Fibroblast of lung (primary cell): ENCODE measurements around the gene YWHAH. TPM values are rescaled to one million over a fixed set of nuclear protein-coding genes. Genes with fewer than 3 reads are reported as not detected.

Experiments
- DNase-seq, 2 donors: peaks; one replicate each; pipeline versions ENCODE4 v3.0.0 to v3.0.0-alpha.2; 2010; ENCODE audit warnings: low read depth in 2 of 2
- H2AFZ ChIP-seq: 2 replicates; pipeline ENCODE4 v1.5.1; 2012; ENCODE audit warnings: low read length, control low read depth, inconsistent platforms
- H3K27ac ChIP-seq: 2 replicates; pipeline ENCODE4 v1.5.1; 2011; ENCODE audit warnings: low read length, control low read depth; ENCODE audit not compliant: insufficient read depth
- H3K27me3 ChIP-seq: 2 replicates; pipeline ENCODE4 v1.5.1; 2011; ENCODE audit warnings: mild to moderate bottlenecking, low read length; ENCODE audit not compliant: control insufficient read depth, insufficient read depth
- H3K36me3 ChIP-seq: 2 replicates; pipeline ENCODE4 v1.5.1; 2011; ENCODE audit warnings: low read length; ENCODE audit not compliant: control insufficient read depth, insufficient read depth
- H3K4me1 ChIP-seq: 2 replicates; pipeline ENCODE4 v1.5.1; 2011; ENCODE audit warnings: low read length; ENCODE audit not compliant: control insufficient read depth, insufficient read depth; ENCODE audit errors: extremely low read depth
- H3K4me2 ChIP-seq: 2 replicates; pipeline ENCODE4 v1.5.1; 2011; ENCODE audit warnings: low read length, control low read depth; ENCODE audit not compliant: insufficient read depth; ENCODE audit errors: extremely low read depth
- H3K4me3 ChIP-seq, 4 experiments: fragments of 200-600 bp in 1 of 4; sonication (generic) in 1 of 4; replicated peaks in 1 of 4; 2 replicates each; pipeline ENCODE4 v1.5.1; 2011 to 2016; ENCODE audit warnings: low read length in 4 of 4, low read depth in 3 of 4, mild to moderate bottlenecking in 3 of 4, control low read depth in 2 of 4, inconsistent platforms in 1 of 4, mixed read lengths in 1 of 4; ENCODE audit not compliant: insufficient read depth in 1 of 4; ENCODE audit errors: control extremely low read depth in 1 of 4
- H3K79me2 ChIP-seq: 2 replicates; pipeline ENCODE4 v1.5.1; 2012; ENCODE audit warnings: mild to moderate bottlenecking, low read length, inconsistent platforms; ENCODE audit not compliant: control insufficient read depth, insufficient read depth
- H3K9ac ChIP-seq: 2 replicates; pipeline ENCODE4 v1.5.1; 2011; ENCODE audit warnings: mild to moderate bottlenecking, low read length, control low read depth; ENCODE audit not compliant: insufficient read depth
- H3K9me3 ChIP-seq: 2 replicates; pipeline ENCODE4 v1.5.1; 2012; ENCODE audit warnings: low read depth, low read length; ENCODE audit not compliant: control insufficient read depth, insufficient read depth
- H4K20me1 ChIP-seq: 2 replicates; pipeline ENCODE4 v1.5.1; 2011; ENCODE audit warnings: low read length; ENCODE audit not compliant: control insufficient read depth, insufficient read depth; ENCODE audit errors: extremely low read depth
- CTCF ChIP-seq, 2 donors: IDR thresholded peaks in 1 of 2; conservative IDR thresholded peaks in 1 of 2; 1 replicate in 1 of 2; 2 replicates in 1 of 2; pipeline ENCODE4 v1.5.1; 2011 to 2012; ENCODE audit warnings: low read length in 2 of 2, control low read depth in 1 of 2, inconsistent platforms in 1 of 2, low read depth in 1 of 2, mild to moderate bottlenecking in 1 of 2
- EZH2 ChIP-seq: IDR thresholded peaks from 2 replicates; pipeline ENCODE4 v1.5.1; 2012; ENCODE audit warnings: low read length, control low read depth, mild to moderate bottlenecking; ENCODE audit errors: missing control alignments
- polyA minus RNA-seq: library from RNA; depleted of rRNA, polyadenylated mRNA; stranded (reverse); fragments of >200 nt; gene quantifications from 2 replicates; pipeline ENCODE4 v1.2.3, GENCODE V29; 2011; ENCODE audit warnings: low replicate concordance
- polyA plus RNA-seq, 2 donors: library from polyadenylated mRNA; depleted of rRNA in 1 of 2; stranded (reverse) in 1 of 2; unstranded in 1 of 2; fragments of >200 nt; gene quantifications; 2 replicates each; pipeline ENCODE4 v1.2.1, GENCODE V29; 2011 to 2012; ENCODE audit warnings: missing spikeins in 1 of 2
- total RNA-seq: library from RNA; depleted of rRNA; stranded (reverse); fragments of >200 nt; gene quantifications from 2 replicates; pipeline ENCODE4 v1.2.1, GENCODE V29; 2014

The YWHAH gene
- total RNA-seq = 63.4 and 77.5 TPM in 2 replicates
- 233 and 250 TPM in 2 replicates for polyA plus RNA-seq
- polyA plus RNA-seq (2012) = 179 and 182 TPM in 2 replicates
- 110 and 123 TPM in 2 replicates for polyA minus RNA-seq

GRCh38 chr22:31943978-31944699 is at the start of gene YWHAH:
Gene YWHAH, plus strand, starts transcription at chr22:31944535. Its CDS starts 199 bp downstream, at chr22:31944734.
- Histone ChIP-seq H3K4me2 (peak within 1 kb of the TSS; percentile 98), H3K9ac (peak within 1 kb of the TSS; percentile 94), H3K9me3 (no peaks in the 10 kb centered on the region), H2AFZ (peak within 1 kb of the TSS; percentile 93), H3K27ac (peak within 1 kb of the TSS; percentile 89), H3K27me3 (no peaks in the 10 kb centered on the region), H3K36me3 (peaks cover 2% of the 10 kb centered on the region), H3K4me3 (peak within 1 kb of the TSS; percentile 95 to 99 (median 96)), H3K4me1 (peaks cover 7% of the 10 kb centered on the region), H3K79me2 (peaks cover 46% of the 10 kb centered on the region), H4K20me1 (peaks cover 2% of the 10 kb centered on the region)
- DNase-seq = peak; percentile 82 to 92
- TF ChIP-seq EZH2 (no peak), CTCF (conservative IDR thresholded peaks at IDR 0.05 in 1 of 2, IDR thresholded peaks at IDR 0.05 in 1 of 2; ENCODE audit: low read depth in 1 of 2, low read length in 2 of 2) (no peak)

DNA sequence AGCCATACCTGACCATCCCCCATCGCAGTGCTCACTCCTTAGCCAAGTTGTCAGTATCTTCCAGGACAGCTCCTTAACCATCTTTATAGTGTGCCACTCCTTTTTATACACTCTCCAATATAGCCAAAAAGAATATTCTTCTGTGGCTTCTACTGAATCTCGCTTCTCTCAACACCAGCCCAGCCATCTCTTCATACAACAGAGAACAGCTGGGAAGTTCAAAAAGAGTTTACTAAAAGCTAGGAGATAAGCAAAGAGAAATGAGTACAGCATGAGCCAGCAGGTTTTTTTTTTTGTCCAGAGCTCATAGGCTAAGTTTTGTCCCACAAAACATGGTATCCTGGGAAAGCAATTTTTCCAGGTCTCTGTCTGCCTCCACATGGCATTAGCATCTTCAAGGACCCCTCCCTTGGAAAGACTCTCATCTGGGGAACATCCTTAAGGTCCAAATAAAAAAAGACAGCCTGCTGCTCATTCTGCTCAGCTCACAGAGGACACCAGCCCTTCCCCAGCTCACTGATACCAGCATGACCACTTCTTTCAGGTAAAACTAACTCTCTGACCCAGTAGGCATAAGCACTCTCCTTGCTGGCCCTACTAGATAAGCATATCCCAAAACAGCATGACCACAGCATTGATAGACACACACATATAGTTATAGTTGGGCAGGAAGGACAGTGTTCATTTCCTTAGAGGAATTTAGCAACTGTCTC is 48.8 kb upstream of the YWHAH start:
- TF ChIP-seq CTCF (conservative IDR thresholded peaks at IDR 0.05 in 1 of 2, IDR thresholded peaks at IDR 0.05 in 1 of 2; ENCODE audit: low read depth in 1 of 2, low read length in 2 of 2) = no peak
- no peak for TF ChIP-seq EZH2
- Histone ChIP-seq H4K20me1 (no peaks in the 10 kb centered on the region), H3K9ac (no peak overlapping the region), H3K27me3 (no peaks in the 10 kb centered on the region), H3K4me3 (no peak overlapping the region), H3K4me2 (no peak overlapping the region), H3K9me3 (no peaks in the 10 kb centered on the region), H3K27ac (no peak overlapping the region), H2AFZ (no peak overlapping the region), H3K79me2 (no peaks in the 10 kb centered on the region), H3K4me1 (no peaks in the 10 kb centered on the region), H3K36me3 (no peaks in the 10 kb centered on the region)
- no peak for DNase-seq

DNA sequence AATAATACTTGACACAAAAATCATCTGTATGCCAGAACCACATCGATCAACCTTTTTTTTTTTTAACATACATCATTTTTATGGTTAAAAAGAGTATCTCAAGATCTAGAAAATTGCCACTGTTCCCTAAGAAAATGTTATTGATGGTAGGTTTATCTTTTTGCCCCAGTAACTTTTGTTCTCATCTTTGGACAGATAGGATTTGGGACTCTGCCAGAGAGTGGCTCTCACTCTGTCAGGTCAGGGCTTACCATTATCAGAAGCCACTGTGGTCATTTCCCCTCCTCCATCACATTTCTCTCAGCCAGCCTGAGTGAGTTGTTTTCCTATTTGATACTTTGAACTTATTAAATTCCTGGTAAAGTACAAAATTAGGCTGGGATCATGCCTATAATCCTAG is 47.9 kb upstream of the YWHAH start:
- H3K36me3 ChIP-seq = no peaks in the 10 kb centered on the region
- no peak overlapping the region for H2AFZ ChIP-seq
- TF ChIP-seq EZH2 (no peak), CTCF (conservative IDR thresholded peaks at IDR 0.05 in 1 of 2, IDR thresholded peaks at IDR 0.05 in 1 of 2; ENCODE audit: low read depth in 1 of 2, low read length in 2 of 2) (no peak)
- H4K20me1 ChIP-seq = no peaks in the 10 kb centered on the region
- H3K79me2 ChIP-seq = no peaks in the 10 kb centered on the region
- H3K27ac ChIP-seq = no peak overlapping the region
- no peaks in the 10 kb centered on the region for H3K4me1 ChIP-seq
- no peak overlapping the region for H3K4me3 ChIP-seq
- DNase-seq = no peak
- H3K4me2 ChIP-seq = no peak overlapping the region
- no peaks in the 10 kb centered on the region for H3K27me3 ChIP-seq
- H3K9me3 ChIP-seq = no peaks in the 10 kb centered on the region
- H3K9ac ChIP-seq = no peak overlapping the region
